ENCODE measurements around the gene RPL22L1.

DNA sequence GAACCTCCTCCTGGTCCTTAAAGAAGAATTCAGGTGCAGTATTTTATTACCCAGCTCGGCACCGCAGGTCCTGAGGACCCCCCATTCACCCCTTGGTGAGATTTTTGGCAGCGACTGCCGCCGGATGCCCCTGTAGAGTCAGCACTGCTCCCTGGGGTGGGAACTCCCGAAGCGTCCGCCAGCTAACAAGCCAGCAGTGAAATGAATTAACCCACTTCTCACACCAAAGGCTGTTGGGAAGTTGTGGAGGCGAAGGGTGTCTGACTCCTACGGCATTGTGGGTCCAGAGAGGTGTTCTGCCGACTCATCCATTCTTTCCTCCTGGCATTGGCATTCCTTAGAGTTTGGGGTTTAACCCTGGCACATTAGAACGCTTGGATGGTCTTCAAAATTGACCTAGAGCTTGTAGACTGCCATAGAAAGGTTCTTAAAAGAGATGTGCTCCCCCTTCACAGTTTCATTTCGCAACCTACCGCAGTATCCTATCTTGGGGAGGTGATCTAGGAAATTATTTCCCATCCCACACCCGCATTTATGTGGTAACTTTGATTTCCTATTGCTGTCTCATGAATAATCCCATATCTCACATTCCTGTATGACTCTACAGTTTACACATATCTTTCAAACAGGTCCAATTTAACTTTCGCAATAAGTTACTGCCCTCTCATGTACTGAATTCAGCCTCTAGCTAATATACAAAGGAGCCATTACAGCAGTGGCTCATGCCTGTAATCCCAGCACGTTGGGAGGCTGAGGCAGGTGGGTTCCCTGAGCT lies 39.3 kb upstream of the RPL22L1 start:
- no peak for TF ChIP-seq MYC (IDR thresholded peaks at IDR 0.05; ENCODE audit: low read depth, low read length)
- no peak for TF ChIP-seq POLR2A (IDR thresholded peaks at IDR 0.05; ENCODE audit: extremely low read depth, insufficient read length)
- TF ChIP-seq, protein P1, sequence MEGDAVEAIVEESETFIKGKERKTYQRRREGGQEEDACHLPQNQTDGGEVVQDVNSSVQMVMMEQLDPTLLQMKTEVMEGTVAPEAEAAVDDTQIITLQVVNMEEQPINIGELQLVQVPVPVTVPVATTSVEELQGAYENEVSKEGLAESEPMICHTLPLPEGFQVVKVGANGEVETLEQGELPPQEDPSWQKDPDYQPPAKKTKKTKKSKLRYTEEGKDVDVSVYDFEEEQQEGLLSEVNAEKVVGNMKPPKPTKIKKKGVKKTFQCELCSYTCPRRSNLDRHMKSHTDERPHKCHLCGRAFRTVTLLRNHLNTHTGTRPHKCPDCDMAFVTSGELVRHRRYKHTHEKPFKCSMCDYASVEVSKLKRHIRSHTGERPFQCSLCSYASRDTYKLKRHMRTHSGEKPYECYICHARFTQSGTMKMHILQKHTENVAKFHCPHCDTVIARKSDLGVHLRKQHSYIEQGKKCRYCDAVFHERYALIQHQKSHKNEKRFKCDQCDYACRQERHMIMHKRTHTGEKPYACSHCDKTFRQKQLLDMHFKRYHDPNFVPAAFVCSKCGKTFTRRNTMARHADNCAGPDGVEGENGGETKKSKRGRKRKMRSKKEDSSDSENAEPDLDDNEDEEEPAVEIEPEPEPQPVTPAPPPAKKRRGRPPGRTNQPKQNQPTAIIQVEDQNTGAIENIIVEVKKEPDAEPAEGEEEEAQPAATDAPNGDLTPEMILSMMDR (IDR thresholded peaks at IDR 0.05; ENCODE audit: low read depth, low read length): no peak
- TF ChIP-seq, protein P2, sequence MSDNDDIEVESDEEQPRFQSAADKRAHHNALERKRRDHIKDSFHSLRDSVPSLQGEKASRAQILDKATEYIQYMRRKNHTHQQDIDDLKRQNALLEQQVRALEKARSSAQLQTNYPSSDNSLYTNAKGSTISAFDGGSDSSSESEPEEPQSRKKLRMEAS (IDR thresholded peaks at IDR 0.05; ENCODE audit: low read depth, low read length): no peak
